ENCODE measurements around the gene L3MBTL3.
"Not testable (repeated sequence)": the region's sequence is repeated elsewhere in the genome, so short reads cannot be mapped to it uniquely, and the experiment has no call there.

The L3MBTL3 gene

DNA sequence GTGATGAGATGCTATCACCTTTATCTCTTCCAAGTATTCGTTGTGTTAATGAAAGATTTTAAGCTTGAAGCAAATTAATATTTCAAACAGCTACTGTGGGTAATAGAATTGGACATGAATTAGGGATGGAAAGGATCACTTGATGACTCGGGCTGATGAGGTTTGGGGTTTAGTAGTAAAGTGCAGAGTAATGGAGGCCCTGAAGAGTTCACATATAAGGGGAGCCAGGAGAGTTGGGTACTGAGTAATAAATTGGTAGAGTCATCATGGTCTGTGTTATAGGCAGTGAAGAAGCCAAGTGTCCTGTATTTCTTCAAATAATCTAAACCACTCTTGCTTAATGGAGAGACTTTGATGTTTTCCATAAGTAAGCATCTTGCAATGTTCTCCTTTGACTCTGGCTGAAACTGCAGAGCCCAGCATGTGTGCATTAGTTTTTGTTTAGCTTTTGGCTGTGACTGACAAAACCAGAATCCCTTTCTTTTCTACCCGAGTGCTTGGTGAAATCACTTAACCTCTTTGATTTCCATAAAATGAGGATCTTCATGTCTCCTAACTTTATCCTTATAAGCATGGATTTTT is 57.6 kb downstream of the L3MBTL3 start:
- no peak for DNase-seq

DNA sequence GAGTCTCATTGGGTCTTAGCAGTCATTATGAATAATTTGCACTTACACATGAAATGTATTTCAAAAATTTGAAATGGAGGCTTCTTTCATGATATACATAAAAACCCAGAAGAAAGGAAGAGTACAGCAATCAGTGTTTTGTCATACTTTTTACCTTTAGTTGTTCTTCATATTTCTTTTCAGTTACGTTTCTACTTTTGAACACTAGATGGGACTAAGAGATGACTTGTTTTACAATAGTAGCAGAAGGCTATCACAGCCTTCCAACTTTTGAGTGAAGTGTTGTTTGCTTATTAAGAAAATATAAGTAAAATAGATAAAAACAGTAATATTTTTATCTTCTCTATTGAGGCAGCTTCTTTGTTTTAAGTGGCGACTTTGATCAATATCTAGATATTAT is 58.1 kb downstream of the L3MBTL3 start:
- DNase-seq: no peak

DNA sequence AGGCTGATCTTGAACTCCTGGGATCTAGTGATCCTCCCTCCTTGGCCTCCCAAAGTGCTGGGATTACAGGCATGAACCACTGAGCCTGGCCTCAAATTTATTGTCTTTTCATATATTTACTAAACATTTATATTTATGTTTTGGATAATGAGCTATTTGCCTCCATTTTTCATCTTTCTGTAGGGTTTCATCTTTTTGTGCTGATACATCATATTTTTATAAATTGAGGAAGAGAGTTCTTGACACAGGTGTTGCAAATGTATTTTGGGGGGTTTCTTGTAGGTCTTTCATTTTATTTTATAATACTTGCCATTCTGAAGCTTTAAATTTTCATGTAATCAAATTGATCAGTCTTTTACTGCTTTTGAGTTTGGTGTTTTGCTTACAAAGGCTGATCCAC is 72.4 kb downstream of the L3MBTL3 start:
- DNase-seq: no peak

DNA sequence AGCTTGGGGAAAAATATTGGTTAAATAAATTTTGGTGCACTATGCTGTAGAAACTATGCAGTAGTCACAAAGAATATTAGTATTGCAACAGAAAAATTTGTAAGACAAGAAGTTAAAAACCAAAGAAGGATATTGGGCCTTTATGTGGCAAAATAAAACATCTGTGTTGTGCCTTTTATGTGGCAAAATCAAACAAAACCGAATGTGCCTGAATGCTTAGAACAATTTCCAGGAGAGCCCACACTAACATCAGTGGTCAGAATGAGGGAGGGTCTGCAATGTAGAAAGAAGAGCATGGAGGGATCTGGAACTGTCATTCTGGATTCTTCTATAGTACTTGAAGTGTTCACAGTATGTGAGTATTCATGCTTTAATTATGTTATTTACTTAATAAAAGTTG is 75.2 kb downstream of the L3MBTL3 start:
- no peak for DNase-seq

DNA sequence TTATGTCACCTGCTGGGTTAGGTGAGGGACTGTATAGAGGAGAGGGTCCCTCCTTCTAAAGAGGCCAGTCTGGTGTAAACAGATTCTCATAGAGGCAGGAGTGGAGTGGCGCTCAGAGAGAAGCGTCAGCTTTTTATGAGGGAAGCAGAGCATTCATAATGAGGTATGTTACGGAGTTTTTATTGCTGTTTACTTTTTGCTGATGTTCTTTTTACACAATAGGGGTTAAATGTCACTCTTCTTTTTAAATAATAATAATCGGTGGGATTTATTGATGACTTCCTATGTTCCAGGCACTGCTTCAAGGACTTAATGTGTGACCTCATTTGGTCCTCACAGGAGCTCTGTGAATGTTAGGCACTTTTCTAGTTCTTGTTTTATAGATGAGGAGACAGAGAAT is 79.9 kb downstream of the L3MBTL3 start:
- no peak for DNase-seq

DNA sequence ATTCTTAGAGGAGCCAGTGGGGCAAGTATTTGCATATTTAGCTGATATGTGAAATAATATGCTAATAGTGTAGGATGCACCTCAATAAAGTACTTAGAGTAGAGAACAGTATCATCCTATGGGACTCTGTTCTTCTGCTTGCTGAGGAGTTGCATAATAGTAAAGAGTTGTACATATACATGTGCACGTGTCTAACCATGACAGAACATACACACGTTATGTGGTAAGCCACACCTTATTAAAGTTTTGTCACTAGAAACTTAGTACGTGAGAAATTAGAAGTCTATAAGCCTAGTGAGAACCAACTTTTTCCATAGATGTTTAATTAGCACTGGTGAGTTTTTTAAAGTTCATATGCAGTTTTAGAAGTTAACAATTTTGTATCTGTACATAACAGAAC is 80.7 kb downstream of the L3MBTL3 start:
- no peak for DNase-seq

DNA sequence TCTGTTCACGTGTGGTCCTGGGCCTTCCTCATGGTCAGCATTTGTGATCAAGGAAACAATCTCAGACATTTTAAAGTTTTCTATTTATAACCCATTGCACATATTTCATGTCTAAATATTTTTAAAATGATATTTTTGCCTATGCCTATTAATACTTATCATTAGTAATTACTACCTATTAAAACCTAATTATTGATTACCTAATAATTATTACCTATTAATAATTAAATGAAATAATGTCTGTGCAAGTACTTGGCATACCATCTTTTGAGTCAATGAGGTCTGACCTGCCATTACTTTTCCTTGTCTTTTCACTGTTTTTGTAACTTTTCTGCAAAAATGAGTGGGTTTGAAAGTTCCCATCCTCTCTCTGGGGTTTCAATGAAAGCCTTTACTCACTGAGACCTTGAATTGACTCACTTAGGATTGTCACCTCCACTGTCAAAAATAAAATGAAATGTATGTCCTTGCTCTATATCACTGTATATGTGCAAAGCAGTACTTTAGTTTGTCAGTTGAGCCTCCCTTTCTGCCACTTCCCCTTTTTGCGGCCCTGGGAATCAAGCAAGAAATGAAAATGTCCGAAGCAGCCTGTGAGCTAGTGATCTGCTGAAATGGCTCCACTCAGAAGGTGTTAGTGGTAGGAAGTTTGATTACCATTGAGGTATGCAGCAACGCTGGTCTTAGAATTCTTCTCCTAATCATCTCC is 87.8 kb downstream of the L3MBTL3 start:
- no peak for DNase-seq

DNA sequence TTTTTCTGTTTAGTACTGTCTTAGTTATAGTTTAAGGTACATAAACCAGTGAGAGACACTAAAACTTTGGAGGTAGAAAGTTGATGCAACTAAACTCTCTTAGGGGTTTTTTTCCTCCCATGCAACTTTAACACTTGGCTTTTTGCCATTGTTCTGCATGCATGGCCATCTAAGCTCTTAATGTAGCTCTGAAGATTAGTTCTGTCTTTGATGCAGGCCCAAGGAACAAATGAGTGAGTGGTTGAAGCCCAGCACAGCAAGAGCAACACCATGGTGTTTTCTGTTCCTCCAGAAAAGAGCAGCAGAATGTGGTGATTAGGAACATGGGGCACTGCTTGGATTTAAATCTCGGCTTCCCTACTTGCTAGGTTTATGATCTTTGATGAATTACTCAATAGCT is 89.3 kb downstream of the L3MBTL3 start:
- DNase-seq: no peak

DNA sequence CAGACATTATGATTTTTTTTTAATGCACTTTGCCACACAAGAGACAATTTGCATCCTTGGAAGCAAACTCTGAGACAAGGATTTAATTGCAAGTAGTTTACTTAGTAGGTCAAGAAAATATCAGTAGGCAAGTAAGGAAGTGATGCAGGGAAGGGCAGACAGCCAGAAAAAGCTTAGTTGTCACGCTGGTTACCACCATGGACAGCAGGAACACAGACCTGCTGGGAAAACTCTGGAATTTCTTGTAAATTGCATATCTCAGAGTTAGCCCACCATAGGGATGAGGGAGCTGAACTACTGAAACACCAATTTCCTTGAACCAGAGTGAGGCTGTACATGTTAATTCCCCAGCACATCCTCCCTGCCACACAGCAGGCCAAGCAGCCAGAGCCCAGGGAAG is 92.7 kb downstream of the L3MBTL3 start:
- no peak for DNase-seq

DNA sequence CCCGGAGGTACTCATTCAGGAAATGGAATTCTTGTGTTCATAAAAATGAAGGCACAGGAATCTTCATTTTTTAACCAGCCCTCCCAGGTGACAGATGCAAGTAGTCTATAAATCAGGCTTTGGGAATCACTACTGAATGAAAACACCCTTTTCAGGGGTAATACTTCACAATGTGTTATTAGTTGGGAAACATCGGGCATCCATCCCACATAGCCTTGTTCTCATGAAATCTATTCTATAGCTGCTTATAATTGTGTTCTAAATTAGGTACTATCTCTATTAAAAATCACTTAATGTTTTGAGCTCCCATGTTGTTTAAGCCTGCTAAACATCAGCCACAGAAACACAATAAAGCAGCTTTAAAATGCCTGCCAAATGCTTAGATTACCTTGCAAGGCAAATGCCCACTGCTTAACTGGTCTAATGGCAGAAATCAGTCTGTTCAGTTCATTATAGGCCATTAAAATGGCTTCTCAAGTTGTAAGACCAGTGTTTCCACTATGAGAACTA is 94.9 kb downstream of the L3MBTL3 start:
- no peak for DNase-seq

DNA sequence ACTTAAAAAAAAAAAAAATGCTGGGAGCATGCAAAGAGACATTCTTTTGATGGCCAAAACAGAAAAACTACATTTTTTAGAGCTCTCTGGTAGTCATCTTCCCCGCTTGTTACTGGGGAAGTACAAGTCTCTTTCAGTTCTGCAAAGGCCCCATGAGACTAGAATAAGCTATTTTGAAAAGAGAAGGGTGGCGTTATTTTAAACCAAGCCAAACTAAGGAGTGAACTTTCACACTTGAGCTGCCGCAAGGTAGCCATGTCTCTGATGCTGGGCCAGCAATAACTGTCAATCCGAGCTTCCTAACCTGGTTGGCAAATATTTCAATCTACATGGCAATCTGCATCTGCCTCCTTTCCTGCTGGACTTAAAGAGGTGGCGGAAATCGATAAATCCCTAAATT is 96.7 kb downstream of the L3MBTL3 start:
- DNase-seq: no peak

DNA sequence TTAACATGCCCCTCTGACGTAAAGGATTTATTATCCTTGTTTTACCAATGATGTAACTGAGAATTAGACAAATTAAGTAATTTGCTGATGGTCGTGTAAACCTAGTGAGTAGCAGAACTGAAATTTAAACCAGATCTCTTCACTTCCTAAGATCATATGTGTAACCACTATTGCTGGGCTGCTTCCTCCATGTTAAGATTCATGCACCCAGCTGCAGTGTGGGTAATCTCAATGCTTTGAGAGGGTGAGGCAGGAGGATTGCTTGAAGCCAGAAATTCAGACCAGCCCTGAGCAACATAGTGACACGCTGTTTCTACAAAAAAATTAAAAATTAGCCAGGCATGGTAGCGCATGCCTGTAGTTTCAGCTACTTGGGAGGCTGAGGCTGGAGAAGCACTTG is 97.9 kb downstream of the L3MBTL3 start:
- no peak for DNase-seq

DNA sequence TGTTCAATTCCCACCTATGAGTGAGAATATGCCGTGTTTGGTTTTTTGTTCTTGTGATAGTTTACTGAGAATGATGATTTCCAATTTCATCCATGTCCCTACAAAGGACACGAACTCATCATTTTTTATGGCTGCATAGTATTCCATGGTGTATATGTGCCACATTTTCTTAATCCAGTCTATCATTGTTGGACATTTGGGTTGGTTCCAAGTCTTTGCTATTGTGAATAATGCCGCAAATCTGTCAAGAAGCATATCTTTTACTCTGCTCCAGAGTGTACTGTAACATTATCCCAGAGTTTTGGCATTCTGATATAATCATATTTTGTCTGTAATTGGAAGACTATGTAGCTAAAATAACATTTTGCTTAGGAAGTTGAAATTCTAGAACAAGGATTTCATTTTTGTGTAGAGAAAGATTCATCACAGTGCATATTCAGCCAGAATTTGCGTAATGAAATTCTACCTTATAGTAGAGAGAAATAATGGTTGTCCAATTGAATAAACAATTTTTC is 98.9 kb downstream of the L3MBTL3 start:
- not testable (repeated sequence) for DNase-seq

DNA sequence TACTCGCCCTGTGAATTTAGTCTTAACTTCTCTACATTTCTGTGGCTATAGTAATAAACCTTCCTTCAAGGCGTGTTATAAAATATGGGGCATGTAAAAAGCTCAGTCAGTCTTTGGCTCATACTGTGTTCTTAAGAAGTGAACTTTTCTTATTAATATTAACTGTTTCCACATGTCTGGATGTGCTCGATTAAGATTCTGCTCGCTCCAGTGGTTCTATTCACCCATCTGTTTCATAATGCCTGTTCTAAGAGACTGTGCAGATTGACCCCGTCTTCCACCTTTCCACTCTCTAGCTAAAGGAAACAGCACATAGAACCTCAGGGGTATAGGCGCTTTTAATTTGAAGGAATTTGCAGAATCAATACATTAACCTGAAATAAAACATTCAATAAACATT is 99.9 kb downstream of the L3MBTL3 start:
- no peak for DNase-seq

DNA sequence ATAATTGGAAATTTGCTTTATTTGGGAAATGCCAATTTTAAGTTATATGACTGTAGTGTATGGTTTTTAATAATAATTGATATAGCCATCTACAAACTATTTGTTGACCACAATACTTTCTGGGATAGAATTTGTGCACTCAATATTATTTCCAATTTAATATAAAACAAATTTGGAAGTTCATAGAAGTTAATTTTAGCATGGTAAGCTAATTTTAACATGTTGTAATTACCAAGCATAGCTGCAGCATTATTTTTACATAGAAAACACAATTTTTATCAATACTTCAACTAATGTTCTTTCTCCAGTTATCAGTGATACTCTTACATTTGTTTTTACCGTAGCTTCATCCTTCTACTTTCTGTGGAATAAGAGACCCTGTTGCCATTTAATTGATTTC is 100.8 kb downstream of the L3MBTL3 start:
- no peak for DNase-seq

DNA sequence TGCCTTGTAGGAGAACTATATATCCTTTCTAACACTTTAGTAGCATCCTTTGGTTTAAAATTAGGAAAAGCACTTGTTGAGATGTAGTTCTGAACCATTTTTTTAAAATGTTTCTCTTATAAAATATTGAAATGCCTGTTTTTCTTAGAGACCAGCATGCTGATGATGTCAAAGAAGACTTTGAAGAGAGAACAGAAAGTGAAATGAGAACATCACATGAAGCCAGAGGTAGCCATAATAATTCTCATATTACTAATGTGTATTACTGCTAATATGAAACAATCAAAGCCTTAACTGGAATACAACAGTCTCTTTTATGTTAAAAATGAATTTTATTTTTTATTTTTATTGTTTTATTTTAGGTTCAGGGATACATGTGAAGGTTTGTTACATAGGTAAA is 102.3 kb downstream of the L3MBTL3 start:
- no peak for DNase-seq

DNA sequence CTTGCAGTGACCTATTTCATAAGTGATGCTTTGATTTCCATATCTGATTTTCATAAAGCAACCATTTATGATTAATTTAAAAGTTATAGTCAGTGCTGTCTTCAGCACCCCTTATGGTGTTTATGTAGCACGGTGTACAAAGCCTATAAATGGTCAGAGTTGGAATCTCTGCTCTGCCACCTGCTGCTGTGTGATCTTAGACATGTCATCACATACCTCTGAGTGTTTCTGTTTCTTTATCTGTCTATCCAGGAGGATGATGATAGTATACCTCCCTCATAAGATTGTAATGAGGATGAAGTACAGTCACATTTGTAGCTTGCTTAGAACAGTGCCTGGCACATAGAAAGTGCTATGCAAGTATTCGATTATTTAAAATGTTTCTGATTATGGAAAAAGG is 103.9 kb downstream of the L3MBTL3 start:
- DNase-seq: no peak

DNA sequence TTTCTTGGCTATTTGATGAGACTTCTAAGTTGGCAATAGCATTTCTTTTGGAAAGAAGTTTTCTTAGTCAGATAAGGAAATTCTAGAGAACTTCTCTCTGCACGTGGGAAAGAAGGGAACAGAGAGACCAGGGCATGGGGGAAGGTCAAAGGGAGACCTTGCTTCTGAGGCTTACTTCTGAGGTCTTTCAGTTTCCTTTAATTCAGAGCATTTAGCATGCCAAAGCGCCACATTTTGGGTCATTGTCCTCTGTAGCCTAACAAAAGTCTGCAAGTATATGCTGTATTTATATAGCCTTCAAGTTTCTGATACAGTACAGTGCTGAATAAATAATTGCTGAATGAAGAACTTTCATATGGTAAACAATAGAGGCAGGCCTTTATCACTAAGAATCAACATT is 108.8 kb downstream of the L3MBTL3 start:
- no peak for DNase-seq

DNA sequence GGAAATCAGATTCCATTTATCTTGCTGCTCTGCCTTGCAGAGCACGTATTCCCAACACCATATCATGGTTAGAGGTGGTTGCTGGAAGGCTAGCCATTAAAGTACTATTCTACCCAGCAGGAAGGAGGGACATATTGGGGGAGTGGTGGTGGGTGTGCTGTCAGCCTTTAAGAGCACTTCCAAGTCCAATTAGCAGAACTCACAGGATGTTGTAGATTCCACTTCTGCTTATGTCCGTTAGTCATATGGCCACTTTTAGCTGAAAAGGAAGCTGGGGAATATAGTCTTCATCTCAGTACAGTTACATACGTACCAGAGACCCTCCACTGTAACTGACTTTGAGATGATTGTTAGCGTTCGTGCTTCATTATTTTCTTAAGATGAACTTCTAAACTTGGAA is 109.9 kb downstream of the L3MBTL3 start:
- no peak for DNase-seq

DNA sequence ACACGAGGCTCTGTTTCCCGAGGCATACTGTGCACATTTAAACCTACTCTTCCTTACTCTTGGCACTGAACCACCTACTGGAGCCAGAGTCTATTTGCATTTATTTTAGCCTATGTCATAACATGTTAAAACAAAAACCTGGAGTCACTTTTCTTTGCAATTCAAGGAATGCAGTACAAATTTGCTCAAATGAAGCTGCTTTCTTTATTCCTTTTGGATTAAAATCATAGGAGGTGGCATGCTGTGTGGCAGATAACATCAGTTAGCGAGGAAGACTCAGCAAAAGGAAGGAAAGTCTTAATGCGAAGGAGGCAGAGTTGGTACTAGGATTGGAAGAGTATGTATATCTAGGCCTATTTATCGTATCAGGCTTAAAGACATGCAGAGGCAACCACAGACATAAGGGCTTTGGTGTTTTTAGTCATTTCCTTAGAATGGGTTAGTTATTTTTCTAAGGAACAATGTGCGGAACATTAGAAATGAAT is 111.4 kb downstream of the L3MBTL3 start:
- DNase-seq: no peak

DNA sequence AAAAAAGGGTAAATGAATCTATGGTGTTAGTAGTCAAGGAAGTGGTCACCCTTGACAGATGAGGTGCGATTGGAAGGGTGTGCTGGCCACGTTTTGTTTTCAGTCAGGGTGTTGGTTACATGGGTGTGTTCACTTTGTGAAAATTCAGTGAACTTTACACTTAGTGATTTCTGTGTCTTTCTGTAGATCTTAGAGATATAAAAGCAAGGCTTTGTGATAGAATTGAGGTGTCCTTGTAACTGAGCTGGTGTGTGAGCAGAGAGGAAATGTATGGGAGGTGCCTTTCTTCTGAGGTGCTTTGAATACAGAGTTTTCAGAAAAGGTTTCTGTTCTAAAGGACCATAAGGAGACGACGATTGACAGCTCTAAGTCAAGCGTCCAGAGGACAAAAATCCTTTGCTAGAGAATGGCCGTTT is 113.9 kb downstream of the L3MBTL3 start:
- no peak for DNase-seq

DNA sequence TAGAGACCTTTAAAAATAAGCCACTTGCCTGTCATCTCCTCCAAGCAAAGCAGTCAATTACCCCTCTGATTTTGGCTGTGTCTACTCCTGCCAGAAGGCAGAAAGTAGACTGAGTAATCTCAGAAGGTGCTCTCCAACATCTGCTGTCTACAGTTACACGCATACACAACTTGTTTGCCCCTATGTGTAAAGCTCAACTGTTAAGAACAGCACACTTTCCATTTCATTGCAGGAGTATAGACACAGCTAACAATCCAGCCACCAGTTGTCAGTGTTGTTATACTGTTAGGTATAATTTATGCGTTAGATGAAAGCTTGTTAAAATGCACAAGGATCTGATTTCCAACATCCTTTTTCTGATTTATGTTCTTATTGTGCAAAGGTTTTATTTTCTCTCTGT is 116.2 kb downstream of the L3MBTL3 start:
- no peak for DNase-seq

DNA sequence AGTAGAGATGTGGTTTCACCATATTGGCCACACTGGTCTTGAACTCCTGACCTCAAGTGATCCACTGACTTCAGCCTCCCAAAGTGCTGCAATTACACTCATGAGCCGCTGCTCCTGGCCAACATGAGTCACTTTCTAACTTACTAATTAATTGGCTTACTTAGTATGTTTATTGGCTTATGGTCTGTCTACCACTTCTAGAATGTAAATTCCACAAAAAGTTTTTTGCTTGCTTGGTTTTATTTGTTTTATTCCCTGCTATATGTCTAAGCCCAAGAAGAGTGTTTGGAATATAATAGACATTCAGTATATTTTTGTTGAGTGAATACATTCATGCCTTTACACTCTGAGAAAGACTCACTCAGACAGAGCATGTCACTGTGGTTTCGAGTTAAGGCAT is 118.4 kb downstream of the L3MBTL3 start:
- DNase-seq: no peak

Data from amygdala (tissue), 56 donors.